GM18507 (cell line): ENCODE results near the gene MPZL3.

Source experiments
- DNase-seq: peaks from one replicate; pipeline ENCODE4 v3.0.0; 2011; ENCODE audit warnings: low read depth; ENCODE audit not compliant: insufficient read length; ENCODE audit errors: extremely low spot score
- FAIRE-seq: peaks from 2 replicates; lab custom pipeline; 2011; peaks lifted over from hg19 to GRCh38; lab: Jason Lieb, UNC

Gene MPZL3

DNA sequence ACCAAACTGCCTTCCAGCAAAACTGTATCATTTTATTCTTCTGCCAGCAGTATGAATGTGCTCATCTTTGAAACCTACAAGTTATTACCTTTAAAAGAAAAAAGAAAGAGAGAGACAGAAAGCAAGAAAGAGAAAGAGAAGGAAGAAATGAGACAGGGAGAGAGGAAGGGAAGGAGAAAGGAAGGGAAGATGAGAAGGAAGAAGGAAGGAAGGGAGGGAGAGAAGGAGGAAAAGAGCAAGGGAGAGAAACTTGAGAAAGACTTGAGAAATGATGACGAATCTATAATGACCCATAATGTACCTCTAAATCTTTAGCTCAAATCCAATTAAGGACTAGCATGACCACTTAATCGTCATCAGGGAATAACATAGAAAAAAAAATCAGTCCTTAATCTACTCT lies 16.0 kb downstream of the MPZL3 start:
- FAIRE-seq (no peak), DNase-seq (no peak)

DNA sequence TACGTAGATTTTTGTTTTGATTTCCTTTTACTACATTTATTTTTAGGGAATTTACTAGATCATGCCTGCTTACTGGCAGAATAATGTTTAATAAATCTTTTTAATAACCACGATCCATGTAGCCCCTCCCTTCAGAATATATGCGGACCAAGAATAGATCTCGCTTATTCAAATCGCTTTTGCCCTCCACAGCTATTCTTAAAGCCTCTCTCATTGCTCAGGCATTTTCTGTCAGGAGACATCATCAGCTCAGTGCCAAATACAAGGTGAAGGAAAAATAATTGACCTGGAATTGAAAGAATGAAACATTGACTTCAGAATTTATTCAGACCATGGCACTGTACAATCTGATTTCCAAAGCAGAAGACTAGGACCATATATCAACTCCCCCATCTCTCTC lies 17.3 kb downstream of the MPZL3 start:
- no peak for FAIRE-seq
- DNase-seq, result no peak

DNA sequence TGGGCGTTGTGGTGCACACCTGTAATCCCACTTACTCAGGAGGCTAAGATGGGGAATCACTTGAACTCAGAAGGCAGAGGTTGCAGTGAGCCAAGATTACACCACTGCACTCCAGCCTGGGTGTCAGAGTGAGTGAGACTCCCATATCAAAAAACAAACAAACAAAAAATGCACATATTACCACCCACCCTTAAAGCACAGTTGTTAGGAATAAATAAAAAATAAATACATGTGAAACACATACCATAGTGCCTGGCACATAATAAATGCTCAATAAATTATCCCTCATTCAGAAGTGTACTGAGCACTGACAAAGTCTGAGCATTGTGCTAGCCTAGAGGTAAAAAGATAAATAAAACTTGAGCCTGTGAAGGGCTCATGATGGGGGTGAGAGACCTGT lies 18.3 kb downstream of the MPZL3 start:
- FAIRE-seq, result no peak
- no peak for DNase-seq

DNA sequence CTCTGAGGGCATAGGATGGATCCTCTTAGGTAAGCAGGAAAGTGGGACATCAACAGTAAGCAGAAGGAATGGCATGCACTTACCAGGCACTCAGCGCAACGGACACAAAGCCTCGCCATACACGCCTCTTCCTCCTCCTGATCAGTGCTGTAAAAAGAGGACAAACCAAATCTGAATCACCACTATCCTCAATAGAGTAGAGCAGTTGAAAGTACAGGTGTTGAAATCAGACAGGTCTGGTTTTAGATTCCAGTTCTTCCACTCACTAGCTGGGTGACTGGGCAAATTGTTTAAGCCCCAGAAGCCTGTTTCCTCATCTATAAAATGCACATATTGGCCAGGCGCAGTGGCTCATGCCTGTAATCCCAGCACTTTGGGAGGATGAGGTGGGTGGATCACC lies 18.8 kb downstream of the MPZL3 start:
- DNase-seq, result no peak
- no peak for FAIRE-seq

DNA sequence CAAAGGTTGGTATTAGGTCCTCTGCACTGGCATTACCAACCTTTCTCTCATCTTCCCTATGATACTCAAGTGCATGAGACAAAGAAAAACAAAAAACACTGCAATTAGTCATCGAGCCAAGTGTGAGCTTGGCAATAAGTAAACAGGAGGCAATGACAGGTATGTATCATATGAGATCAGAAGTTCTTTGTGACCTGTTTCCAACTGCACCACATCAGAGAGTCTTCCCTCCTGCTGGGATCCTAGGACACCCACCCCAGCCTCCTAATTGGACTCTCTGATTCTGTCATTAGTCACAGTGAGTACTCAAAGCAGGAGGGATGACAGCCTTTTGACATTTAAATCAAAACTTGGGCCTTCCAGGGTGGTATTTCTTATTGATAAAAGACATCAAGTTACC lies 19.5 kb downstream of the MPZL3 start:
- no peak for FAIRE-seq

DNA sequence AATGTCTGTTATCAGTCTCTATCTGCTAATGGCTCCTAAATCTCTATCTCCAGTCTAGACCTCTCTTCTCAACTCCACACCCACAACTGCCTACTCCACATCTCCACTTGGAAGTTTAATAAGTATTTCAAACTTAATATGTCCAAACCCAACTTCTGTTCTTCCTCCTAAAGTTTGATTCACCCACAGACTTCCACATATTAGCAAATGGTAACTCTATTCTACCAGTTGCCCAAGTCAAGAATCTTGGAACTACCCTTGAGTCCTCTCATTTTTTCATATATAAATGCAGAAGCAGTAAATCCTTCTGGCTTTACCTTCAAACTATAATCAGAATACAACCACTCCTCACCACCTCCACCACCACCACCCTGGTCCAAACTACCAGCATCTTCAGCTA lies 20.7 kb downstream of the MPZL3 start:
- FAIRE-seq (no peak), DNase-seq (no peak)

More for the DNA sequence above, 19.5 kb downstream of the MPZL3 start:
- DNase-seq, result no peak

DNA sequence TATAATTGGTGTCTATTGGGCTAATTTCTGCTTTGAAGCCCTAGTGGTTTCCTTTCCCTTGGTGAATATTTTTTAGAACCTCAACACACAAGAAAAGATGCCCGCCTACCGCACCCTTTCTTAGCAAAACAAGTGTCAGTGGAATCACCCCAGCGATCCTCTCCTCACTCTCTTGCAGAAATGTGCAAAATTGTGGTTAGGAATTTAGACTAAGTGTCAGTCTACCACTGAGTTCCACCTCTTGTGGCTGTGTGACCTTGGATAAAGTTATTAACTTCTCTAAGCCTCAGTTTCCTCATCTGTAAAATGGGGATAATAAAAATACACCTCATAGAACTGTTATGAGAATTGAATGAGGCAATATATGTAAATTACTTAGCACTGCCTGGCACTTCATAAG lies 22.1 kb downstream of the MPZL3 start:
- FAIRE-seq (no peak), DNase-seq (no peak)

DNA sequence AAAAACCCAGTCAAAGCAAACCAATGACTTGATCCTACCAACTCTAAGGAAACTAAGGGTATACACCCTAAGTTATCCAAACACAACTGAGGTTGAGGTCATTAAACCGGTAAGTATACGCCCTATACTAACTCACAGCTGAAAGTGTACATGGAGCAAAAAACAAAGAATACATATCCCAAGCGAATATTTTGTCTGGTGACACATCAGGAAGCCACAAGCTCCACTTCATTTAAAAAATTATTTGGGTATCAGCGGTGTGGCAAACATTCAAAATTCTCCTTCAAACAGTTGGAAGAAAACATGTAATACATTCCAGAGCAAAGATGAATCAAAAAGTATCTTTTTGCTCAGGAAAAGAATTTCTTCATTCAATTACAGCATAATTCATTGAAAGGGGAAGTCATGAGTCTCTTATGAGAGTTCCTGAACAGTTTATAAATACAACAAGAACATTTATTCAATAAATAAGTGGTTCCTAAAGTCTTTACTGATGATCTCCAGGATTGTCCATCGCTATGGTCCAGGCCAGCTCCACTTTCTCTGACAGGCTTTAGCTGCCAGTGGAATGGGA lies 22.8 kb downstream of the MPZL3 start:
- FAIRE-seq (peak; percentile 35), DNase-seq (no peak)

DNA sequence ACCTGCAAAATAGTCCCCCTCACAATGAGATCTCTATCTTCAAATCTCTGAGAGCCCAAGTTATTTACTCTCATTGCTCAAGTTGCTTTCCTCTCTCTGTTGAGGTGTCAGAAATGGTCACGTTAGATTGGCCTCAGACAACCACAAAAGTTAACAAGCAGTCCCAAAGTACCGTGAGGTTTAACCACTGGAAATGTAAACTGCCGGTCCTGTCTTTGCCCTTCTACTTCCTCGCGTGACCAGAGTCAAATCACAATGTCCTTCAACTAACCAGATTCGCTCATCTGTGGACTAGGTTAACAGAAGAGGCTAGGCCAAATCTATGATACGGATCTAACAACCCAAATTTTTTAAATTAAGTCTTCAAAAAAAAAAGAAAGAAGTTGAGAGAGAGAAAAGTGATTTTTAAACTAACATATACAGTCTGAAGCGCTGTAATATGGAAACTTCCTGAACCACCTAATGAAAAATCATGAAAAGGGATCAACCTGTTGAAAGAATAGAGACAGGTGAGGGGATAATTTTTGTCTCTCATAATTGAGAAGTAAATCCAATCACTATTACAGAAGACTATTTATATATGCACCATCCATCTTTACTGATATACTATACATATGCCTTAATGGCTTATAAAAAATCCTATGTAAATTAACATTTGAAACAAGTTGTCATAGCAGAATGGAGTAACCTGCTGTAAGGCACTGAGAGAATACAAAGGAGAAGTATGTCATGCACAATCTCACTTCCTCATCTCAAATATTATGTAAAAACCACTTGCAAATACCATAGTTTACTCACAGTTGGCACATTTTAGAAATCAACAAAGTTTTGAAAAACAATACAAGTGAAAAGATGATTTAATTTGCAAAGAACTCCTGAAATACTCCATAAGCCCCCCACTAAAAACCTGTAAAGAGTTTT lies 24.0 kb downstream of the MPZL3 start:
- DNase-seq (no peak), FAIRE-seq (peak; percentile 95)

DNA sequence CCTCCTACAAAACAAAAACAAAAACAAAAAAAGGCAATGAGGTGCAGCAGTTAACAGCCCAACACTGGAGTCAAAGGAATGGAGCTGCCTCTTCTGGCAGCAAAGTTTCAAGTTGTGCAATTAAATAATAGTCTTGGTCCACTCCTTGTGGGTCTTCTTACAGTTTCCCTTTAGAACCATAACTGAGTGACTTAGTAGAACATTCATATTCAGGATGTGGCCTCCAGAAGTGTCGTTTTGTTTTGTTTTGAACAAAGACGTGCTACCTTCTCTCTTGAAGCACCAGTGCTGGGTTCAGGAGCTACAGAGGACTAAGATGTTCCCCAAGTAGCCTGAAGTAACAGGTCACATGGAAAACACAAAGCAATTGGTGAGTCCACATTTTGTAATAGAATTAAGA lies 25.4 kb downstream of the MPZL3 start:
- FAIRE-seq (peak; percentile 35), DNase-seq (no peak)

DNA sequence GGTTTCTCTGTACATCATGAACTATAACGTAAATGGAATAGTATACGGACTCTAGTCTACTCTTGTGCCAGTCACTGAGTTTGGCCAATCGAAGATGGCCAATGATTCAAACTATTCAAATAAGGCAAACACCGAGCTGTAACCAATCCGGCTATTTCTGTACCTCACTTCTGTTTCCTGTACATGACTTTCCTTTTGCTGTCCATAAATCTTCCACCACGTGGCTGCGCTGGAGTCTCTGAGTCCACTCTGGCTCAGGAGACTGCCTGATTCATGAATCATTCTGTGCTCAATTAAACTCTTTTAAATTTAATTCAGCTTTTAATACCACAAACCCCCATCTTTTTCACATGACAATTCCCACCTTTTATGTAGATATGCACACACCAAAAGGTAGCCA lies 25.9 kb downstream of the MPZL3 start:
- no peak for DNase-seq
- no peak for FAIRE-seq

DNA sequence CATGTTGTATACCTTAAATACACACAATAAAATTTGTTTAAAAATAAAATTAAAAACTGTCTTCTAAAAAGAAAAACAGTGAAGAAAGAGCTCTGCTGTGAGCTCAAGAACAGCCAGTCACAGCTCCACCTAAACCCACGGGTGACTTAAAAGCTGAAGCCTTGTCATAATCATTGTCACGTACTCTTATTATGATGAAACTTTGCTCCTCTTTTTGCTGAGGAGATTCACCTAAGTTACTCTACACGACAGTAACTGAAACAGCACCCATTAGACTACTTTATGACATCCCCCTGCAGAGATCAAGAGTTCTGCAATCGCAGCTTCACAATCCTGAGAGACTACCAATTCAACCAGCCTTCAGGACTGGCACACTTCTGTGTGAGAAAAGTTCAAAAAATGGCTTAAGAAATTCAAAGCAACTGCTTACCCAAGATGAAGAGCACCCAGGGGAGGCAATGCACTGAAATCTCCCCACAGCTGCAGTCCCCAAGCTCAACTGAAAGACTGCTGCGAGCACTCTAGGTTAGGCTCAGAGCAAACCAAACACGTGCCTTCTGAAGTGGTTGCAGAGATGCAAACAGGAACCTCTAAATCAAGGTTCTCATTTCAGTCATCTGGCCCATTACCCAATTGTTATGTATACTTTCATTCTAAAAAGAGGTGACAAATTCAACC lies 27.5 kb downstream of the MPZL3 start, which contains the start of gene JAML:
Gene JAML (minus strand): TSS at position 501 of the 678 bp plus-strand sequence. CDS start 10,145 bp downstream, outside the sequence.
- FAIRE-seq (peak; percentile 67), DNase-seq (no peak)

DNA sequence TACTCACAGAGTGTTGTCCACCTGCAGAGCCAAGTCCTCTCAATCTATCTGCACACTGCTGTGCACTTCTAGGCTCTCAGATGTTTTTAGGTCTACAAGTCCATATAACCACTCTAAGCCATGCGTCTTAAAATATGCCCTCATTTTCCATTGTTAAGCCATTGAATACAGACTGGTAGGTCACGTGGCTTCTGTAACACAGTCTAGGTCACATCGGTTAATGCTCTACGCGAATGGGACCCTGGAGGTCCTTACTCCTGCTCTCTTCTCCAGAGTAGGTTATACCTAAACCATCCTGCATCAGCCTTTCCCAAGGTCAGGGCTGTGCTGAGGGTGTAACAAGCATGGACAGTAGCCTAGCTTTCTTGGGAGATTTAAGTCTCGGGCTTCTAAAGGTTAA lies 28.2 kb downstream of the MPZL3 start:
- DNase-seq (no peak), FAIRE-seq (peak; percentile 54)

DNA sequence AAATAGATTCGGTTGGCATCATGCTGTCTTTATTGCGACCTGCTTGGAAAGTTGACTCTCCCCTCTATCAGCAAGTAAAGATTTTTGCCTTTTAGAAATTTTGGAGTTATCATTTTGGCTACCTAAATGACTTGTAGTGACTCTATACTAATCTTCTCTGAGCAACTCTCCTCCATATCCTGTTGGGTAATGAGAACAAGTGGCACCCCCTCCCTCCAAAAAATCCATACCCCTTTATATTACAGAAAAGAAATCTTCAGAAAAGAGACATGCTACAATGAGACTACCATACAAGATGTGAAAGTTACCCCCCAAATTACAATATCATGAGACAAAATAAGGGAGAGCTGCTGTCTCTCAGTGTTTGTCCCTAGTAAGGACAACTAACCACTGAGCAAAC lies 28.6 kb downstream of the MPZL3 start:
- FAIRE-seq, result no peak
- no peak for DNase-seq

DNA sequence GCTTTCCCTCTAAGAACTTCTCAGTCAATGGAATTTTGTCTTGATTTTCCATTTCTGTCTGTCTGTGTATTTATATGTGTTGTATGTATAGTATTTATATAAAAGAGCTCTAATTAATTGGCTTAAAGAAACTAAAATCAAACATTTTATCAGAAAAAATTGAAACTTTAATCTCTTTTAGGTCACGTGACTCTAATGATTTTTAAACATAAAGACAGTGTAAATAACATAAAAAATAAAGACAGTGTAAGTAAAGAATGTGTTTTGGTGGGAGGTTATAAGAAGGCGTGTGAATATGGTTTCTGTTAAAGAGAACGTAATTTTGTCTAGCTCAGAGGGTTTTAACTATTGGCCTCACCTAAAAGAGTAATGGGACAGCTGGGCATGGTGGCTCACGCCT lies 29.7 kb downstream of the MPZL3 start:
- DNase-seq (no peak), FAIRE-seq (no peak)

DNA sequence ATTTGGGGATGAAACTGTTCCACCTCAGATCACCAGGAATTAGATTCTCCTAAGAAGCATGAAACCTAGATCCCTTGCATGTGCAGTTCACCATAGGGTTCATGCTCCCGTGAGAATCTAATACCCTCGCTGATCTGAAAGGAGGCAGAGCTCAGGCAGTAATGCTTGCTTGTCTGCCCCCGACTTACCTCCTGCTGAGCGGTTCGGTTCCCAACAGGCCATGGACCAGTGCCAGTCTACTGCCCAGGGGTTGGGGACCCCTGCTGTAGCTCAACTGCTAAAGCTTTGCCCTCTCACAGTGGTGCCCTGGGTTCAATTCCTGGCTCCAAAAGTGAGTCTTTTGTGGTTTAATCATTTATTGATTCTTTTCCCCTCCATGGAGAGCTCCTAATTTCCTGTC lies 30.7 kb downstream of the MPZL3 start:
- no peak for DNase-seq
- no peak for FAIRE-seq

DNA sequence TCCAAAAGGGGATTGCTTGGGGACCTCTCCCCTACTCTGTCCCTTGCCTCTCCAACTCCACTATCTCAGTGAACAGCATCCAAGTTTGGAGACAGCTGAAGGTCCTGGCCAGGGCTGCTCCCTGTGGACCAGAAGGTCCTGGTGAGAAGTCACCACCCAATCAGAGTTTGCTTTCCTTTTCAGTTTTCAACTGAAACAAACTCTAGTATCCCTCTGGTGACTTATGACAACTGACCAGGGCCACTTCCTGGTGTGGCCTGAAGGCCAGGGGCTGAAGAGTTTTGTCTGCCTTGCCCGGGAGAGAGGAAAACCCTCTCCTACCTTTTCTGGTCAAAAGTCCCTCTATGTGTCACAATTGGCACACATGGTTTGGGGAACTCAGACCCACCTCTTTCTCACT lies 32.4 kb downstream of the MPZL3 start:
- peak; percentile 62 for FAIRE-seq
- no peak for DNase-seq

DNA sequence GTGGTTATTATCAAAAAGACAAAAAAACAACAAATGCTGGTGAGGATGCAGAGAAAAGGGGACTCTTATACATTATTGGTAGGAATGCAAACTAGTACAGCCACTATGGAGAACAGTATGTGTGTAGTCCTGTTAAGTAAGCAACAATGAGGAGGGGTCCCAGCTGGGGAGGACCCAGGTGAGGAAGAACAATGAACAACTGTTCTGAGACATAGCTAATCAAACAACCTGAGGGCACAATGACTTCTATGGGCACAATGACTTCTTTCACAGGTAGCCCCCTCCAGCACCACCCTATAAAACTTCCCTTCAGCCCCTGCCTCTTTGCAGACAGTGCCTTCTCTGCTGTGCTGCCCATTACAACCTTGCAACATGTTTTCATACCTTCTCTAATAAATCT lies 32.9 kb downstream of the MPZL3 start:
- FAIRE-seq (peak; percentile 21), DNase-seq (no peak)

DNA sequence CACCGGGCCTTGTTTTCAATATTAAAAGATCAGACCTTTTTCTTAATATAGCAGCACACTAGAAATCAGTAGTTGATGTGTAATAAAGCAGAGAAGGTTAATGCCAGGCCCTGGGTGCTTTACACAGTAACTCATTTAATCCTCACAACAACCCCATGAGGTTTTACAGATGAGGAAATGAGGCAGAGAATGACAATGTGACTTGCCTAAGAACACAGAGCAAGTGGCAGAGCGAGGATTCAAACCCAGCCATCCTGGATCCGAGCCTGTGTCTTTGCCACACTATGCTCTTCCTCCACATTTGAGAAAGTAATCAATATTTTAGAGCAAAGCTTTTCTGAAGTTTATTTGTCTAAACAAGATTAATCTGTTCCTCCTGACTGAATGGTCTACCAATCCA lies 34.6 kb downstream of the MPZL3 start:
- DNase-seq (no peak), FAIRE-seq (peak; percentile 78)

DNA sequence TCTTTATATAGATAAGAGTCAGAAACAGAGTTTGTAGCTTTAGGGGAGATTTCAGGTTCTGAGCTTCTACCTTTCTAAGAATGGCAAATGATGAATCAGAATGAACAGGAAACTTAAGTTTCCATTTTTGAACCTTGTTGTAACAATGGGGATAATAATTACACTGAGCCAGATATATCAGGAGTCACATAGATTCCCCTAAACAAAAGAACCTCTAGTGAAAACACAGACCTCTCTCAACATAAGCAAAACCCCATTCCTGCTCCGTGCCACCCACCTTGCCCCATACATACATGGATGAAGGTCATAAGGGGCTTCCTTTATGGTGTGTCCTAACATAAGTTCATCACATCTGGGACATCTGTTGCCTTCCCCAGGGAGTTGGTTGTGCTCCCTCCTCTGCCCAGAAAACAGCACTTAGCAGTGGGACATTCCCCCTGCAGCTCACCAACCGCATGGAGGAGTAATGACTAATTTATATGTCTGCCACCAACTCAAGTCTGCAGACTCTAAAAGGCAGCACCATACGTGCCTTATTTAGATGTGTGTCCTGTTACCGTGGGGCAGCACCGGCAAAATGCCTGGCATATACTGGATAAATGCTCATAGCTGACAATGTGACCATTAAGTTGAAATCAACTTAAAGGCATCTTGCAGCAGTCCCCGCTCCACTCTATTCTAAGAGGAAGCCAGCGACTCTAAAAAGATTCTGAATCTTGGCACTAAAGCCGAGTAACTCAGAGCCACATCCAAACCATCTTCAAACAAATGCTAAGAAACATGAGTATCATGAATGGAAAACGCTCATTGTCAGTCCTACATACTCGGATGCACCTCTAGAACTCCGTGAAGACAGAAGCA lies 35.3 kb downstream of the MPZL3 start:
- DNase-seq, result no peak

More for the DNA sequence above, 35.3 kb downstream of the MPZL3 start:
- FAIRE-seq, result peak; percentile 89
